Erythroblast (primary cell): ENCODE data around the gene TSNAX.
"Not testable (repeated sequence)": the region's sequence is repeated elsewhere in the genome, so short reads cannot be mapped to it uniquely, and the experiment has no call there.

Experiments used
- DNase-seq, 2 experiments: peaks; one replicate each; lab custom pipeline; 2025; lab: John Stamatoyannopoulos, UW
- GATA1 ChIP-seq: IDR thresholded peaks from 2 replicates; pipeline ENCODE4 v1.6.1; 2011; ENCODE audit warnings: low read depth, mild to moderate bottlenecking, control low read depth, low read length, moderate library complexity
- POLR2A ChIP-seq: IDR thresholded peaks from 2 replicates; pipeline ENCODE4 v1.6.1; 2011; ENCODE audit warnings: mild to moderate bottlenecking, low read length

TSNAX gene, protein sequence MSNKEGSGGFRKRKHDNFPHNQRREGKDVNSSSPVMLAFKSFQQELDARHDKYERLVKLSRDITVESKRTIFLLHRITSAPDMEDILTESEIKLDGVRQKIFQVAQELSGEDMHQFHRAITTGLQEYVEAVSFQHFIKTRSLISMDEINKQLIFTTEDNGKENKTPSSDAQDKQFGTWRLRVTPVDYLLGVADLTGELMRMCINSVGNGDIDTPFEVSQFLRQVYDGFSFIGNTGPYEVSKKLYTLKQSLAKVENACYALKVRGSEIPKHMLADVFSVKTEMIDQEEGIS

DNA sequence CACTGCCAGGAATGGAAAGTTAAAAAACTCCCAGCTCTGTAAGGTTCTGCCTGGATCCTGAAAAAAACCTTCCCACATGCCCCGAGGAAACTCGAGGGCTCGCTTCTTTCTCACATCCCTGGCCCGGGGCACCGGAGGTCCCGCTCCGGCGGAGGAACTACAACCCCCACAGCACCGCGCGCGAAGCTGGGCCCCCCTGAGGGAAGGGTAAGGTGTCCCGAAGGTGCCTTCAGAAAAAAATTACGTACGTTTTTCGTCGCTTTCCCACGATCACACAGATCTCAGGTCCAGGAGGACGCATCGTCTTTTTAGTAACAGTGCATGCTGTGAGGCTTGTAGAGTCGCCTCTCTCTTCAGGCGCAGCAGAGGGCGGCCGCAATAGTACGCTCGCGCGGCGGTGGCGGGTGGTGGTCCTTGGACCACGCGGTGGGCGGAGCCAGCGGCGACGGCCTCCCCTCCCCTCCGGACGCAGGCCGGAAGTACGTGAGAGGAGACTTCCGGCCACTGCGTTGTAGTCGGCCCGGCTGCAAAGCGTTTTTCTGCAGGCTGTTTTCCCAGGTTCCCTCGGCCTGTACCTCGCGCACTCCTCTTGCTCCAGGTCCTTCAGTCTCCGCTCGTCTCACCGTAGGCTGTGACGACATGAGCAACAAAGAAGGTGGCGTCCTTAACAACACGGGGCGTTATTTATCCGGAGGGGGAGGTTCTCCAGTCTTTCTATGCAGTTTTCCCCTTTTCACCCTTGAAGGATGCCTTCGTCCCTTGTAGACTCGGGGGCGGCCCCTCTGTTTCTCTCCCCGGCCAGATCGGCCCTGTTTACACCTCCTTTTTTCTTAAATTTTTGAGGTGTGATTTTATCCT, at the start of gene TSNAX:
Gene TSNAX (plus strand): TSS at position 498 of the 858 bp plus-strand sequence. CDS start 142 bp downstream, at position 640.
- peak; percentile 95 to 96 for DNase-seq
- no peak for TF ChIP-seq GATA1
- peak; percentile 92 for TF ChIP-seq POLR2A

- no peak for DNase-seq
- TF ChIP-seq GATA1 (no peak), POLR2A (no peak)
Measured at GRCh38 chr1:231478811-231479210, 49.7 kb upstream of the TSNAX start.

DNA sequence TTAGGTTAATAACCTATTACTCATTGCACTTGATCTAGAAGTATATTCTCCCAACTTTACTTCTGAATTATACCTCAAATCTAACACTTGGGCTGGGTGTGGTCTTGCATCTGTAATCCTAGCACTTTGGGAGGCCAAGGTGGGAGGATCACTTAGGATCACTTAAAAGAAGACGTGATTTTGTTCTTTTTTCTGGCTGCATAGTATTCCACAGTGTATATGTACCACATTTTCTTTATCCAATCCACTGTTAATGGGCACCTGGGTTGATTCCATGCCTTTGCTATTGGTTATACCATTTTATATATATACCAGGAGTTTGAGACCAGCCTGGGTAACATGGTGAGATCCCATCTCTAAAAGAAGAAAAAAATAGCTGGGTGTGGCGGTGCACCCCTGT, 48.5 kb upstream of the TSNAX start:
- DNase-seq = no peak
- TF ChIP-seq POLR2A (no peak), GATA1 (no peak)

GRCh38 chr1:231481289-231481688, 47.2 kb upstream of the TSNAX start:
- DNase-seq = no peak
- no peak for TF ChIP-seq POLR2A
- no peak for TF ChIP-seq GATA1

DNA sequence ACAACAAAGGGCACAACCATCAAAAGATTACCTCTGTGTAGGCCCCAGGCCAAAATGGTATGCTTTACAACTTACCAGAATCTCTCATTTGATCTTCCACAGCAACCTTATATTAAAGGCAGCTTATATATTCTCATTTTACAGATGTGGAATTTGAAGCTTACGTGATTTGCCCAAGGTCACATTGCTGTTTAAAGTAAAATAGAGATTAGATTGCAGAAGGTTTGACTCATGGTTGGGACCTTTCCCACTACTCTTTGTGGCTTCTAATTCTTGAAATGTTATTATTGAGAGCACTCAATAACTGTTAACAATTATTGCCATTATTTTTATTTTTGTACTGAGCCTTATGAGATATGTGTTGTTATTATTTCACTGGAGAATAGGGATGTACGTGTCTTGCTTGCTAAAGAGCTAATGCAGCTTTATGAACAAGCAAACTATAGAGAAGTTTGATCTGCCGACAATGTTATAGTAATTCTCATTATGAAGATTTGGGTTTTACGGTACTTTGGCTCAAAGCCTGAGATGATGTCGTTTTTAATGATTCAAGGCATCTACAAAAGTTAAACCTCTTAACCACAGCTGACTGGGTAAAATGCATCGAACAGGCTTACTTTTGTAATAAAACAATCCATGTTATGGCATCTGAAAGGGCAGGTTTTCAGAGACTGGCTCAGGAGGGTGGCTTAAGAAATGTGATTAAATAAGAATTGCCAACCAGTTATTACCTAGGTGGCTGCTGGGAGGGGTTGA, 43.3 kb upstream of the TSNAX start:
- TF ChIP-seq POLR2A = no peak
- no peak for TF ChIP-seq GATA1

GRCh38 chr1:231487019-231487418, 41.5 kb upstream of the TSNAX start:
- no peak for DNase-seq
- no peak for TF ChIP-seq GATA1
- no peak for TF ChIP-seq POLR2A

More for the DNA sequence above, 43.3 kb upstream of the TSNAX start:
- DNase-seq = no peak

GRCh38 chr1:231487910-231488309, 40.6 kb upstream of the TSNAX start:
- no peak for DNase-seq
- no peak for TF ChIP-seq POLR2A

DNA sequence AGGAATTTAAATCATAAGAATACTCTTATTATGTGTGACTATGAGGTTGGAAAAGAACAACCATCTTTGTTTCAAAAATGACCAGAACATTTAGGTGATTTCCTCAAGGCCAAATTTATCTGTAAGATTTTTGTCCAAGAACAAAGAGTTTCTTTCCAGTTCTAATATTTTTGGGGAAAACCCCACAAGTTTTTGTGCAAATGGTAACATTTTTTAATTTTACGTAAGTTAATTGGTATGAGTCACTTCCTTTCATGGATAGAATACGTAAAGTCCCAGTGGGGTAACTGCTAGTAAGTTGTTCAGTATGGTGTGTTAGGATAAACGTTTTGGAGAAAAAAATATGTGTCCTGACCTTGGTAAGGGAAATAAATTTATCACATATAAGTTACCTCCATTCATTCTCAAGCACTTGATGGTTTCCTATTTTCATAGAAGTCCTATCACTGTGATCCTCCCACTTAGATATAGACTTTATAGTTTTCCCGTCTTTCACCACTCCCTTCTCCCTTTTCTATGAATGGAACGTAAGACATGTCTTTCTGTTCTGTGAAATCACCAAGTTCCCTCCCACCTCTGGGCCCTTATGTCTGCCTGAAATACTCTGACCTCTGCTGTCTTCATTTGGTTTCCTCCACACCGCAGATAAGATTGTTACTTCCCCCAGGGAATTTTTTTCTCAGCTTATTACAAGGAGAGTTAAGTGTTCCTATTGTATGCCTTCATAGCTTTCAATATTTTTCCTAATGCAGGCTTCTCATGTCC, 34.9 kb upstream of the TSNAX start:
- DNase-seq = no peak
- no peak for TF ChIP-seq GATA1
- no peak for TF ChIP-seq POLR2A

DNA sequence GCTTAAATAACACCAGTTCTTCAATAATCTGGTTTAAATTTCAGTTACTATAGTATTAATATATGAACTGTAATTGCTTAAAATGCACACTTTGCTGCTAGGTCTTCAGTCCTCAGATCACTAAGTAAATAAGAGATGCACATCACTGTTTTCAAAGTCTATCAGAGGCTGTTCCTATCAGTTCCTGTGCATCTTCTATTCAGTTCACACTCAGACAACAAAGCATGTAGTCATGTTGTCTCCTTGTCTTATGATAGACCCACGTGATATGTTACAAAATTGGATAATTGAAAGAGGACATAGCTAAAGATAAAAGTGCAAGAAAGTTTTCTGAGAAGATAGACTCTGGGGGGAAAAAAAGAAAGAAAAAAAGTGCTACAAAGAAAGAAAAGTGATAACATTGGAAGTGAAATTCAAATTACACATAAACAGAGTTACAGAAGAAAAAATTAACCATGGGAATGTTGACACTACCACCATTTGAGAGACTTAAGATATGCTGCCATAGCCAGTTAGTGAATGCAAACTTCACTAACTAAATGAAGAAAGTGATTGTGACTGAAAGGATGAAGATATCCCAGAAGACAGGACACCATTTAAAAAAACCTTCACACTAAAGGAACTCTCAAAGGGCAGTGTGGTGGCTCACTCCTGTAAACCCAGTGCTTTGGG, 33.9 kb upstream of the TSNAX start:
- DNase-seq = no peak
- no peak for TF ChIP-seq GATA1
- no peak for TF ChIP-seq POLR2A

DNA sequence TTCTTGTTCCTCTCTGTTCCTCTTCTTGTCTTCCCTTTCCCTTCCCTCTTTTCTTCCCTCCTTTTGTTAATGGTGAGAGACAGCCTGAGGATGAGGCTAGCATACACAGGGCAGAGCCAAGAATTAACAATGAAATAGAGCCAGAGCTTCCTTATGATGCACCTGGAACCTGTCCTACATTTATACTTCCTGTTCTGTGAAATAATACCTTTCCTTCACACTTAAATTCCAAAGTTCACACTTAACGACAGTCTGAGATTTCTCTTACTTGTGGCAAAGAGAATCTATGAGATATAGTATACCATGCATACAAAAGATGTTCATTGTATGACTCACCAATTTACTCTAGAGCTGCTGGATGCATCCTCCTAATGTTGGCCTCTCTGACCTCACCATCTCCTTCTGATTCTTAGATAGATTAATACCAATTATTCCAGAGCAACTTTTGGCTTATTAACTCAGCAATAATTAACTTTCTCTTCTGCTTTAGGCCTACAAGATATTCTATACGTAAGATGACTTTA, 30.8 kb upstream of the TSNAX start:
- TF ChIP-seq POLR2A (no peak), GATA1 (no peak)
- DNase-seq = no peak

DNA sequence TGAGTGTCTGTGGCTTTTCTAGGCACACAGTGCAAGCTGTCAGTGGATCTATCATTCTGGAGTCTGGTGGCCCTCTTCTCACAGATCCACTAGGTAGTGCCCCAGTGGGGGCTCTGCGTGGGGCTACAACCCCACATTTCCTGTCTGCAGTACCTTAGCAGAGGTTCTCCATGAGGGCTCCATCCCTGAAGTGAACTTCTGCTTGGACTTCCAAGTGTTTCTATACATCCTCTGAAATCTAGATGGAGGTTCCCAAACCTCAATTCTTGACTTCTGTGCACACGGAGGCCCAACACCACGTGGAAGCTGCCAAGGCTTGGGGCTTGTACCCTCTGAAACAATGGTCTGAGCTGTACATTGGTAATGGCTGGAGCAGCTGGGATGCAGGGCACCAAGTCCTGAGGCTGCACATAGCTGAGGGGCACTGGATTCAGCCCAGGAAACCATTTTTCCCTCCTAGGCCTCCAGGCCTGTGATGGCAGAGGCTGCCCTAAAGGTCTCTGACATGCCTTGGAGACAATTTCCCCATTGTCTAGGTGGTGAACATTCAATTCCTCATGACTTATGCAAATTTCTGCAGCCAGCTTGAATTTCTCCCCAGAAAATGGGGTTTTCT, 29.2 kb upstream of the TSNAX start:
- TF ChIP-seq POLR2A (no peak), GATA1 (no peak)
- DNase-seq = no peak

GRCh38 chr1:231500666-231501065, 27.8 kb upstream of the TSNAX start:
- DNase-seq = no peak
- TF ChIP-seq GATA1 = no peak
- no peak for TF ChIP-seq POLR2A

- DNase-seq = not testable (repeated sequence)
Measured at GRCh38 chr1:231503168-231503567, 25.3 kb upstream of the TSNAX start.
